BLaER1 (cell line): ENCODE data around the gene FTSJ1.

Experiments used
- H3K27ac ChIP-seq: shearing (Covaris generic); formaldehyde crosslinking; 2 replicates; pipeline ENCODE4 v1.8.1; 2022
- H3K27me3 ChIP-seq: shearing (Covaris generic); formaldehyde crosslinking; 2 replicates; pipeline ENCODE4 v1.8.1; 2022
- H3K36me3 ChIP-seq: shearing (Covaris generic); formaldehyde crosslinking; 2 replicates; pipeline ENCODE4 v1.8.1; 2022
- H3K4me1 ChIP-seq: shearing (Covaris generic); formaldehyde crosslinking; 2 replicates; pipeline ENCODE4 v1.8.1; 2022
- H3K4me2 ChIP-seq: shearing (Covaris generic); formaldehyde crosslinking; 2 replicates; pipeline ENCODE4 v1.8.1; 2022
- H3K4me3 ChIP-seq: shearing (Covaris generic); formaldehyde crosslinking; 2 replicates; pipeline ENCODE4 v1.8.1; 2022
- H3K9ac ChIP-seq: shearing (Covaris generic); formaldehyde crosslinking; 2 replicates; pipeline ENCODE4 v1.8.1; 2022
- H3K9me3 ChIP-seq: shearing (Covaris generic); formaldehyde crosslinking; 2 replicates; pipeline ENCODE4 v1.8.1; 2022
- H4K20me1 ChIP-seq: shearing (Covaris generic); formaldehyde crosslinking; 2 replicates; pipeline ENCODE4 v1.8.1; 2022
- Cebpa-rat ChIP-seq: shearing (Covaris generic); IDR thresholded peaks from 2 replicates; pipeline ENCODE4 v1.8.1; 2022

Gene FTSJ1

GRCh38 chrX:48489892-48490291 is 13.9 kb downstream of the FTSJ1 start:
- H3K4me3 ChIP-seq, result no peak overlapping the region
- H3K27me3 ChIP-seq, result peaks cover 56% of the 10 kb centered on the region
- no peaks in the 10 kb centered on the region; the same call in 1 of the 2 replicates for H4K20me1 ChIP-seq
- TF ChIP-seq Cebpa-rat, result no peak
- H3K9ac ChIP-seq, result no peak overlapping the region
- no peak overlapping the region for H3K27ac ChIP-seq
- H3K9me3 ChIP-seq, result no peaks in the 10 kb centered on the region
- H3K4me2 ChIP-seq, result no peak overlapping the region
- peaks cover 13% of the 10 kb centered on the region; the same call in 1 of the 2 replicates for H3K36me3 ChIP-seq
- H3K4me1 ChIP-seq, result peaks cover 27% of the 10 kb centered on the region

GRCh38 chrX:48490661-48491060 is 14.7 kb downstream of the FTSJ1 start:
- Histone ChIP-seq H3K36me3 (peaks cover 12% of the 10 kb centered on the region; the same call in 1 of the 2 replicates), H3K4me3 (no peak overlapping the region), H3K4me1 (peaks cover 27% of the 10 kb centered on the region), H3K9ac (no peak overlapping the region), H3K9me3 (no peaks in the 10 kb centered on the region), H4K20me1 (no peaks in the 10 kb centered on the region; the same call in 1 of the 2 replicates), H3K27me3 (peaks cover 51% of the 10 kb centered on the region), H3K27ac (no peak overlapping the region), H3K4me2 (no peak overlapping the region)
- TF ChIP-seq Cebpa-rat, result no peak

GRCh38 chrX:48491809-48492208 is 15.8 kb downstream of the FTSJ1 start:
- no peak for TF ChIP-seq Cebpa-rat
- Histone ChIP-seq H3K36me3 (peaks cover 9% of the 10 kb centered on the region; the same call in 1 of the 2 replicates), H3K9me3 (no peaks in the 10 kb centered on the region), H3K27ac (no peak overlapping the region), H3K4me1 (peaks cover 27% of the 10 kb centered on the region), H3K27me3 (peaks cover 48% of the 10 kb centered on the region), H3K4me3 (no peak overlapping the region), H4K20me1 (no peaks in the 10 kb centered on the region; the same call in 1 of the 2 replicates), H3K9ac (no peak overlapping the region), H3K4me2 (peak overlapping the region; percentile 58)

- no peak overlapping the region for H3K4me3 ChIP-seq
- peaks cover 4% of the 10 kb centered on the region; the same call in 1 of the 2 replicates for H3K36me3 ChIP-seq
- H4K20me1 ChIP-seq, result no peaks in the 10 kb centered on the region; the same call in 1 of the 2 replicates
- peaks cover 27% of the 10 kb centered on the region for H3K4me1 ChIP-seq
- H3K4me2 ChIP-seq, result peak overlapping the region; percentile 58
- H3K9me3 ChIP-seq, result no peaks in the 10 kb centered on the region
- no peak for TF ChIP-seq Cebpa-rat
- H3K9ac ChIP-seq, result no peak overlapping the region
- peak overlapping the region; percentile 27; the same call in 1 of the 2 replicates for H3K27ac ChIP-seq
- peaks cover 47% of the 10 kb centered on the region for H3K27me3 ChIP-seq
Observed at GRCh38 chrX:48492293-48492910, 16.4 kb downstream of the FTSJ1 start.

GRCh38 chrX:48493890-48494364 is 17.9 kb downstream of the FTSJ1 start:
- Histone ChIP-seq H3K9ac (no peak overlapping the region), H3K4me1 (peaks cover 27% of the 10 kb centered on the region), H3K4me3 (no peak overlapping the region), H3K9me3 (no peaks in the 10 kb centered on the region), H4K20me1 (no peaks in the 10 kb centered on the region; the same call in 1 of the 2 replicates), H3K36me3 (no peaks in the 10 kb centered on the region), H3K27me3 (peaks cover 47% of the 10 kb centered on the region), H3K27ac (no peak overlapping the region), H3K4me2 (peak overlapping the region; percentile 58; the same call in 1 of the 2 replicates)
- TF ChIP-seq Cebpa-rat, result no peak

GRCh38 chrX:48496660-48497059 is 20.7 kb downstream of the FTSJ1 start:
- no peak overlapping the region for H3K4me3 ChIP-seq

GRCh38 chrX:48497871-48498270 is 21.9 kb downstream of the FTSJ1 start:
- TF ChIP-seq Cebpa-rat, result no peak
- H4K20me1 ChIP-seq, result no peaks in the 10 kb centered on the region
- peaks cover 56% of the 10 kb centered on the region for H3K27me3 ChIP-seq
- no peaks in the 10 kb centered on the region for H3K9me3 ChIP-seq
- no peak overlapping the region for H3K4me2 ChIP-seq
- no peak overlapping the region for H3K27ac ChIP-seq
- no peak overlapping the region for H3K4me3 ChIP-seq
- H3K9ac ChIP-seq, result no peak overlapping the region
- peaks cover 13% of the 10 kb centered on the region for H3K4me1 ChIP-seq
- H3K36me3 ChIP-seq, result no peaks in the 10 kb centered on the region

More at GRCh38 chrX:48496660-48497059, 20.7 kb downstream of the FTSJ1 start:
- H4K20me1 ChIP-seq, result no peaks in the 10 kb centered on the region
- H3K27ac ChIP-seq, result no peak overlapping the region
- H3K4me1 ChIP-seq, result peaks cover 25% of the 10 kb centered on the region
- peaks cover 46% of the 10 kb centered on the region for H3K27me3 ChIP-seq
- TF ChIP-seq Cebpa-rat, result no peak
- no peaks in the 10 kb centered on the region for H3K36me3 ChIP-seq
- no peaks in the 10 kb centered on the region for H3K9me3 ChIP-seq
- H3K4me2 ChIP-seq, result no peak overlapping the region
- no peak overlapping the region for H3K9ac ChIP-seq

GRCh38 chrX:48498374-48498809 is 22.4 kb downstream of the FTSJ1 start:
- TF ChIP-seq Cebpa-rat, result no peak
- Histone ChIP-seq H3K4me3 (no peak overlapping the region), H3K27ac (no peak overlapping the region), H3K4me2 (no peak overlapping the region), H4K20me1 (no peaks in the 10 kb centered on the region), H3K9ac (no peak overlapping the region), H3K9me3 (no peaks in the 10 kb centered on the region), H3K27me3 (peaks cover 61% of the 10 kb centered on the region), H3K4me1 (peaks cover 8% of the 10 kb centered on the region), H3K36me3 (no peaks in the 10 kb centered on the region)

GRCh38 chrX:48504261-48504660 is 28.3 kb downstream of the FTSJ1 start:
- Histone ChIP-seq H3K36me3 (no peaks in the 10 kb centered on the region), H3K27me3 (peaks cover 58% of the 10 kb centered on the region), H3K4me2 (no peak overlapping the region), H3K27ac (no peak overlapping the region), H4K20me1 (no peaks in the 10 kb centered on the region), H3K9me3 (no peaks in the 10 kb centered on the region), H3K9ac (no peak overlapping the region), H3K4me3 (no peak overlapping the region), H3K4me1 (peaks cover under 1% of the 10 kb centered on the region)
- no peak for TF ChIP-seq Cebpa-rat

GRCh38 chrX:48505481-48505880 is 29.5 kb downstream of the FTSJ1 start:
- H3K4me2 ChIP-seq, result no peak overlapping the region
- H3K27ac ChIP-seq, result no peak overlapping the region
- no peaks in the 10 kb centered on the region for H4K20me1 ChIP-seq
- H3K4me3 ChIP-seq, result no peak overlapping the region
- H3K27me3 ChIP-seq, result peaks cover 48% of the 10 kb centered on the region
- peak; percentile 47; the same call in 1 of the 2 replicates for TF ChIP-seq Cebpa-rat
- H3K4me1 ChIP-seq, result peaks cover 7% of the 10 kb centered on the region
- H3K9ac ChIP-seq, result no peak overlapping the region
- no peaks in the 10 kb centered on the region for H3K9me3 ChIP-seq
- no peaks in the 10 kb centered on the region for H3K36me3 ChIP-seq
